DOHH2 (cell line): ENCODE measurements around the gene DIS3L2.

Source experiments
- EZH2phosphoT487 ChIP-seq: fragments of 200-600 bp; sonication (generic); IDR thresholded peaks from 2 replicates; pipeline ENCODE4 v1.6.1; 2017; ENCODE audit warnings: borderline replicate concordance, mild to moderate bottlenecking, antibody characterized with exemption, low read length, moderate library complexity, mixed read lengths
- TF ChIP-seq, protein P1 (sequence below): fragments of 200-600 bp; sonication (generic); IDR thresholded peaks from one replicate; pipeline ENCODE4 v1.5.1; 2014; ENCODE audit warnings: antibody characterized with exemption, mild to moderate bottlenecking, low read depth, low read length; ENCODE audit not compliant: poor library complexity, severe bottlenecking

DNA sequence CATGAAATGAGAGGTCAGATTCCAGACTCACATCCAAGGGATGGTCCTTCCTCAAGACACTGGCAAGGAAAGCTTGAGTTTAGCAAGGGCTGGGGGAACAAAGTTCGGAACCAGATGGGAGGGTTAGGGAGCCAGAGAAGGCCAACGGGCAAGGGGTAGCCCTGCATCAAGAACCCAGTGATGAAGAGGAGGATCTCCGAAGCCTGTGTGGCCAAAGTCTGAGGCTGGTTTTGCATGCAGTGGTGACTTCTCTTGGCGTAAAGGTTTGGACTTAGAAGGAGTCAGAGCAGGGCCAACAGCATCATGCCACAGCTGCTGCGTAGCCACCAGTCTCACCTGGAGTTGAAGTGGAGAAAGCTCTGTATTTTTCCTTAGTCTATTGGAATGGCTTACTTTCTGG, 293.5 kb downstream of the DIS3L2 start:
- TF ChIP-seq EZH2phosphoT487 = no peak
- TF ChIP-seq, protein P1, sequence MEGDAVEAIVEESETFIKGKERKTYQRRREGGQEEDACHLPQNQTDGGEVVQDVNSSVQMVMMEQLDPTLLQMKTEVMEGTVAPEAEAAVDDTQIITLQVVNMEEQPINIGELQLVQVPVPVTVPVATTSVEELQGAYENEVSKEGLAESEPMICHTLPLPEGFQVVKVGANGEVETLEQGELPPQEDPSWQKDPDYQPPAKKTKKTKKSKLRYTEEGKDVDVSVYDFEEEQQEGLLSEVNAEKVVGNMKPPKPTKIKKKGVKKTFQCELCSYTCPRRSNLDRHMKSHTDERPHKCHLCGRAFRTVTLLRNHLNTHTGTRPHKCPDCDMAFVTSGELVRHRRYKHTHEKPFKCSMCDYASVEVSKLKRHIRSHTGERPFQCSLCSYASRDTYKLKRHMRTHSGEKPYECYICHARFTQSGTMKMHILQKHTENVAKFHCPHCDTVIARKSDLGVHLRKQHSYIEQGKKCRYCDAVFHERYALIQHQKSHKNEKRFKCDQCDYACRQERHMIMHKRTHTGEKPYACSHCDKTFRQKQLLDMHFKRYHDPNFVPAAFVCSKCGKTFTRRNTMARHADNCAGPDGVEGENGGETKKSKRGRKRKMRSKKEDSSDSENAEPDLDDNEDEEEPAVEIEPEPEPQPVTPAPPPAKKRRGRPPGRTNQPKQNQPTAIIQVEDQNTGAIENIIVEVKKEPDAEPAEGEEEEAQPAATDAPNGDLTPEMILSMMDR = no peak
